Measurements from ENCODE around the gene ATF4.
A peak's percentile ranks its signal among the peaks of the same experiment; 100 is the strongest.
"Not testable (repeated sequence)": the region's sequence is repeated elsewhere in the genome, so short reads cannot be mapped to it uniquely, and the experiment has no call there.

ATF4 gene

GRCh38 chr22:39514373-39514973 lies 5.9 kb upstream of the ATF4 start:
- TF ChIP-seq POLR2AphosphoS5 (IDR thresholded peaks at IDR 0.05; ENCODE audit: low read depth, low read length) (no peak), TAF1 (IDR thresholded peaks at IDR 0.05; ENCODE audit: borderline replicate concordance, low read depth, low read length) (no peak), POLR2A (IDR thresholded peaks at IDR 0.05; ENCODE audit: low read depth, low read length) (no peak)
- peak; percentile 65 for FAIRE-seq
- DNase-seq (ENCODE audit: insufficient read length): no peak

GRCh38 chr22:39515266-39516050 lies 4.9 kb upstream of the ATF4 start:
- DNase-seq (ENCODE audit: insufficient read length): no peak
- peak; percentile 24 for FAIRE-seq

GRCh38 chr22:39517470-39517869 lies 2.9 kb upstream of the ATF4 start:
- no peak for FAIRE-seq
- TF ChIP-seq TAF1 (IDR thresholded peaks at IDR 0.05; ENCODE audit: borderline replicate concordance, low read depth, low read length) (no peak), POLR2A (IDR thresholded peaks at IDR 0.05; ENCODE audit: low read depth, low read length) (peak; percentile 41), POLR2AphosphoS5 (IDR thresholded peaks at IDR 0.05; ENCODE audit: low read depth, low read length) (peak; percentile 62)
- no peak for DNase-seq (ENCODE audit: insufficient read length)

More at GRCh38 chr22:39515266-39516050, 4.9 kb upstream of the ATF4 start:
- TF ChIP-seq POLR2A (IDR thresholded peaks at IDR 0.05; ENCODE audit: low read depth, low read length): no peak
- no peak for TF ChIP-seq POLR2AphosphoS5 (IDR thresholded peaks at IDR 0.05; ENCODE audit: low read depth, low read length)
- no peak for TF ChIP-seq TAF1 (IDR thresholded peaks at IDR 0.05; ENCODE audit: borderline replicate concordance, low read depth, low read length)

- FAIRE-seq (no peak), DNase-seq (ENCODE audit: insufficient read length) (no peak)
- TF ChIP-seq POLR2A (IDR thresholded peaks at IDR 0.05; ENCODE audit: low read depth, low read length) (no peak), TAF1 (IDR thresholded peaks at IDR 0.05; ENCODE audit: borderline replicate concordance, low read depth, low read length) (no peak), POLR2AphosphoS5 (IDR thresholded peaks at IDR 0.05; ENCODE audit: low read depth, low read length) (no peak)
These were observed 2.1 kb upstream of the ATF4 start for GRCh38 chr22:39518144-39518786.

- TF ChIP-seq POLR2A (IDR thresholded peaks at IDR 0.05; ENCODE audit: low read depth, low read length): no peak; the same call in none of the 2 replicates
- no peak for TF ChIP-seq TAF1 (IDR thresholded peaks at IDR 0.05; ENCODE audit: borderline replicate concordance, low read depth, low read length)
- TF ChIP-seq POLR2AphosphoS5 (IDR thresholded peaks at IDR 0.05; ENCODE audit: low read depth, low read length): no peak
- DNase-seq (ENCODE audit: insufficient read length) (no peak), FAIRE-seq (peak; percentile 50)
These were observed 1.2 kb upstream of the ATF4 start for GRCh38 chr22:39518996-39519680.

GRCh38 chr22:39519681-39520225 lies 609 bp upstream of the ATF4 start:
- no peak for FAIRE-seq
- TF ChIP-seq TAF1 (IDR thresholded peaks at IDR 0.05; ENCODE audit: borderline replicate concordance, low read depth, low read length): peak; percentile 76
- peak; percentile 70; the same call in 1 of the 2 replicates for TF ChIP-seq POLR2A (IDR thresholded peaks at IDR 0.05; ENCODE audit: low read depth, low read length)
- no peak for TF ChIP-seq POLR2AphosphoS5 (IDR thresholded peaks at IDR 0.05; ENCODE audit: low read depth, low read length)

GRCh38 chr22:39521106-39521885 lies 934 bp downstream of the ATF4 start:
- DNase-seq (ENCODE audit: insufficient read length): not testable (repeated sequence)
- TF ChIP-seq POLR2AphosphoS5 (IDR thresholded peaks at IDR 0.05; ENCODE audit: low read depth, low read length): peak; percentile 47
- FAIRE-seq: peak; percentile 78

More at GRCh38 chr22:39519681-39520225, 609 bp upstream of the ATF4 start:
- peak; percentile 99 for DNase-seq (ENCODE audit: insufficient read length)

- not testable (repeated sequence) for DNase-seq (ENCODE audit: insufficient read length); FAIRE-seq
These were observed 1.7 kb downstream of the ATF4 start for GRCh38 chr22:39522091-39522490.

- DNase-seq (ENCODE audit: insufficient read length): no peak
- 0 out of 2 replicates have a peak, but pooled peaks have one; percentile 28 for TF ChIP-seq TAF1 (IDR thresholded peaks at IDR 0.05; ENCODE audit: borderline replicate concordance, low read depth, low read length)
- TF ChIP-seq POLR2AphosphoS5 (IDR thresholded peaks at IDR 0.05; ENCODE audit: low read depth, low read length): peak; percentile 99
- TF ChIP-seq POLR2A (IDR thresholded peaks at IDR 0.05; ENCODE audit: low read depth, low read length): peak; percentile 92
- FAIRE-seq: no peak
These were observed 2.4 kb downstream of the ATF4 start for GRCh38 chr22:39522567-39523300.

All from GM12892 (cell line).